Activated T-helper 2 cell treated with anti-CD3 and anti-CD28 coated beads, Interferon-gamma antibody, Interleukin-2, Interleukin-4, amounts not matched to agents 10 μg/mL and 5 μg/mL and 100 μg/mL, durations not matched to agents 14 hours and 24 hours and 36 hours (primary cell): ENCODE data around the gene PLEKHA5. TPM values are rescaled to one million over a fixed set of nuclear protein-coding genes. Genes with fewer than 3 reads are reported as not detected.

Source experiments
- DNase-seq: peaks from one replicate; pipeline ENCODE4 v3.0.0; 2021; ENCODE audit warnings: low spot score
- H3K27ac Mint-ChIP-seq: one replicate; pipeline ENCODE4 v1.8.0; 2021; ENCODE audit warnings: mixed read lengths
- H3K27me3 Mint-ChIP-seq: one replicate; pipeline ENCODE4 v1.8.0; 2021; ENCODE audit warnings: low read depth, mixed read lengths
- H3K36me3 Mint-ChIP-seq: one replicate; pipeline ENCODE4 v1.8.0; 2021; ENCODE audit warnings: low read depth, mixed read lengths
- H3K4me1 Mint-ChIP-seq: one replicate; pipeline ENCODE4 v1.8.0; 2021; ENCODE audit warnings: low read depth, mixed read lengths
- H3K4me3 Mint-ChIP-seq: one replicate; pipeline ENCODE4 v1.8.0; 2021; ENCODE audit warnings: low read depth, mild to moderate bottlenecking, moderate library complexity, mixed read lengths
- H3K9me3 Mint-ChIP-seq: one replicate; pipeline ENCODE4 v1.8.0; 2021; ENCODE audit warnings: mixed read lengths
- intact Hi-C: fragments of 100-400 bp; cut with micrococcal nuclease; formaldehyde crosslinking; loops from one replicate; pipeline ENCODE4 v1.15.1; 2023
- total RNA-seq: library from RNA; stranded (reverse); gene quantifications from 2 replicates; pipeline ENCODE4 v1.2.3, GENCODE V29; 2022

Gene PLEKHA5
- total RNA-seq, 1 donor from 2014 or later, result 3.2 TPM

DNA sequence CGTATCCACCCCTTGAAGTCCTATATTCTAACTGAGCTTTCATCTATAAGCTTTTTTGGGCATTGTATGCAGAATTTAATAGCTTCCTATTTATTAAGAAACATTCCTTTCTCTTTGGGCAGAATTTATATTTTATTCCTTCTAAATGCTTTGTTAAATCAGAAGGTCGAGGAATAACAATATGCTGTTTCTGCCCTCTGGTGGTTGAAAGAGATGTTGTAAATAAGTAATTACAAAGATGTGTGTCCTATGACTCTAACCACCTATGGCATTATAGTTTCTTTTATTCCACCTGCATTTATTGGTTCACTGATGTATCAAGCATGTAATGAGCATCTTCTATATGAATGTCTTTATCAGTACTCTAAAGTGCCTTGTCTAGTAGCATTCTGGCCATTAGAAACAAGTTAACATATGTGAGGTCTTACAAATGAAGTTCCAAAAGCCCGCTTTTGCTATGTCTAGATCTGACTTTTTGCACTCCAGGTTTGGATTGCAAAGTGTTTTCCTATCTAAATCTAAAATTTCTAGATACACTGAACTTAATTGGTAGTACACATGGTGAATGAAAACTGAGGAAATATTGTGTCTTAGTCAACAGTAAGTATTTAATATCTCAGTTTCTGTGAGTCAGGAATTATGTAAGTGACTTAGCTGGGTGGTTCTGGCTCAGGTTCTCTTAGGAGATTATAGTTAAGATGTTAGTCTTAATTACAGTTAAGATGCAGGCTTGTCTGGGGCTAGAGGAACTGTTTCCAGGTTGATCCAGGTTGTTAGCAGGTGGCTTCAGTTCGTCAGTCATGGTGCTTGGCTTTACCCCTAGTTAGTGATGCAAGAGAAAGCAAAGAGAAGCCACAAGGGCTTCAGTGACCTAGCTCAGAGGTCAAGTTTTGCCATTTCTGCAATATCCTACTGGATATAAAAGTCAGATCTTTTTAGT lies 57.5 kb downstream of the PLEKHA5 start:
- no peaks in the 10 kb centered on the region for H3K9me3 Mint-ChIP-seq
- DNase-seq, result no peak
- peaks cover 6% of the 10 kb centered on the region for H3K27me3 Mint-ChIP-seq
- no peak overlapping the region for H3K27ac Mint-ChIP-seq
- H3K4me1 Mint-ChIP-seq, result peaks cover 2% of the 10 kb centered on the region
- H3K4me3 Mint-ChIP-seq, result no peak overlapping the region
- H3K36me3 Mint-ChIP-seq, result no peaks in the 10 kb centered on the region
- intact Hi-C loops, result loop anchor here (2.0 to 5.0 kb wide), 2 partner anchors 325 to 1046 kb away; no protein-coding TSS in a partner anchor

- intact Hi-C loops, result loop anchor here (5.0 kb wide), 1 partner anchor 327 kb away; no protein-coding TSS in a partner anchor
- Mint-ChIP-seq H3K27me3 (peaks cover 6% of the 10 kb centered on the region), H3K36me3 (no peaks in the 10 kb centered on the region), H3K4me1 (peaks cover 2% of the 10 kb centered on the region), H3K9me3 (no peaks in the 10 kb centered on the region), H3K4me3 (no peak overlapping the region), H3K27ac (no peak overlapping the region)
- DNase-seq, result no peak
Observed at GRCh38 chr12:19189522-19189921, 60.0 kb downstream of the PLEKHA5 start.

DNA sequence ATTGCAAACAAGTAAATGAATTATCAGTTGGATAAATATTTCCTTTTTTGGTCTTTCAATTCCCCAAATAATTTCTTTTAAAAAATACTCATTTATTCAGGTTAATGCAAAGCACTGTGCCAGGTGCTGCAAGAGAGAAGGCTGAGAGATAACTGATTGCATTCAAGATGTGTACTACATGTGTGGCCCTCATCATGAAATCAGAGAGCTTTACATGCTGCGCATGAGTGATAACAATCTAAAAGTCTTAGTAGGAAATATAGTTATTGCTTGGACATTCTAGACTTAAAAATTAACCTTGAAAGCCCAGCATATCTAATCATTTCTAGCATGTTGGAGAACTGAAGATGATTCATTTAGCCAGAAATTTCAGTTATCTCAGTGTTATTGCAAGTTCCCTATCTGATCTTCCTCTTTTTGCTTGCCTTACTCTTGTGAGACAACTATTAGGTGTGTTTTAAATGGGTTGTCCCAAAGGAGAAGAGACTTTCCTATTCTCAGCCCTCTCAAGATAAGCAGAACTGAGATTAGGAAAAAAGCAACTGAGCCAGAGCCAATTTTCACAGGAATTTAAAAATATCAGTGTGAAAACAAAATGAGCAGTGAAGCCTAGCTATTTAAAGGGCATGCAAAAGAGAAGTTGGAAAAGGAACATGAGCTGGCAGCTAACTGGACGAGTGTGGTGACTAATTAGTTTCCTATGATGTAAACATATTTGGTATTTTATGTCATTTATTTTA lies 60.9 kb downstream of the PLEKHA5 start:
- peaks cover 2% of the 10 kb centered on the region for H3K4me1 Mint-ChIP-seq
- H3K4me3 Mint-ChIP-seq, result no peak overlapping the region
- peaks cover 4% of the 10 kb centered on the region for H3K27me3 Mint-ChIP-seq
- H3K27ac Mint-ChIP-seq, result no peak overlapping the region
- intact Hi-C loops, result no loop called here
- H3K36me3 Mint-ChIP-seq, result no peaks in the 10 kb centered on the region
- H3K9me3 Mint-ChIP-seq, result no peaks in the 10 kb centered on the region
- no peak for DNase-seq

DNA sequence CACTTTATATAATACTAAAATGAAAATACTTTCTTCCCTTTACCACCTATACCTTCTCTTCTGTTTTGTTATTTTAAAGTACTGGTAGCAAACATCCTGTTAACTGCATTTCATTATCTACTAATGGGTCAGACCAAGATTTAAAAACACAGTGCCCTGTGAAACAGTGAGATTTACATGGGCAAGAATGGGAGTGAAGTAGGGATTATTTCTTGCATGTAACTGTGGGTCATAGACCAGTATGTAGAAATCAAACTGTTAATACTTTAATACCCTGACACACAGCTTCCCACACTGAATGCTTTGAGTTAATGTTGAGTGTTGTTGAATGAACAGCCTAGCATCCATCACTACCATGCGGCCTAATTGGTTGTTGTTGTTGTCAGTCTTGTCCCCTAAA lies 61.6 kb downstream of the PLEKHA5 start:
- H3K36me3 Mint-ChIP-seq, result no peaks in the 10 kb centered on the region
- no peaks in the 10 kb centered on the region for H3K9me3 Mint-ChIP-seq
- no peak overlapping the region for H3K4me3 Mint-ChIP-seq
- no peak overlapping the region for H3K27ac Mint-ChIP-seq
- peaks cover 4% of the 10 kb centered on the region for H3K27me3 Mint-ChIP-seq
- no peak for DNase-seq
- H3K4me1 Mint-ChIP-seq, result peaks cover 2% of the 10 kb centered on the region
- intact Hi-C loops, result no loop called here

GRCh38 chr12:19191563-19191962 lies 62.0 kb downstream of the PLEKHA5 start:
- no peak overlapping the region for H3K27ac Mint-ChIP-seq
- H3K27me3 Mint-ChIP-seq, result peaks cover 4% of the 10 kb centered on the region
- no peak overlapping the region for H3K4me3 Mint-ChIP-seq
- H3K4me1 Mint-ChIP-seq, result peaks cover 2% of the 10 kb centered on the region
- H3K36me3 Mint-ChIP-seq, result no peaks in the 10 kb centered on the region
- no peaks in the 10 kb centered on the region for H3K9me3 Mint-ChIP-seq
- intact Hi-C loops, result no loop called here
- DNase-seq, result no peak

DNA sequence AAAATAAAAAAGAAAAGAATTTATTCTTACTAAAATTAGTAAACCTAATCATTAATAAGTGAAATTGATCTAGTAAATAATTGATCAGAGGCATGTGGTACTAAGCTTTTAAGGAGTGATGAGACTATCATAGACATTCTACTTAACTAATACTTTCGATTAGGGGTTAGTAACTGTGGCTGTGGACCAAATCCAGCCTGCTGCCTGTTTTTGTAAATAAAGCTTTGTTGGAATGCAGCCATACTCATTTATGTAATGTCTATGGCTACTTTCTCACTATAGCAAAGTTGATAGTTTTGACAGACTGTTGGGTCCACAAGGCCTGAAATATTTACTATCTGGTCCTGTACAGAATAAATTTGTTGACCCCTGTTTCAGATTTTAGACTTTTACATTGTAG lies 63.2 kb downstream of the PLEKHA5 start:
- H3K4me1 Mint-ChIP-seq, result peaks cover 2% of the 10 kb centered on the region
- H3K27me3 Mint-ChIP-seq, result peaks cover 4% of the 10 kb centered on the region
- no peaks in the 10 kb centered on the region for H3K36me3 Mint-ChIP-seq

GRCh38 chr12:19194963-19195362 lies 65.4 kb downstream of the PLEKHA5 start:
- Mint-ChIP-seq H3K4me3 (no peak overlapping the region), H3K27me3 (no peaks in the 10 kb centered on the region), H3K4me1 (peaks cover 2% of the 10 kb centered on the region), H3K9me3 (no peaks in the 10 kb centered on the region), H3K27ac (no peak overlapping the region), H3K36me3 (no peaks in the 10 kb centered on the region)
- DNase-seq, result no peak
- intact Hi-C loops, result no loop called here

More for the DNA sequence above, 63.2 kb downstream of the PLEKHA5 start:
- no peak for DNase-seq
- H3K9me3 Mint-ChIP-seq, result no peaks in the 10 kb centered on the region
- no peak overlapping the region for H3K27ac Mint-ChIP-seq
- intact Hi-C loops, result no loop called here
- H3K4me3 Mint-ChIP-seq, result no peak overlapping the region

DNA sequence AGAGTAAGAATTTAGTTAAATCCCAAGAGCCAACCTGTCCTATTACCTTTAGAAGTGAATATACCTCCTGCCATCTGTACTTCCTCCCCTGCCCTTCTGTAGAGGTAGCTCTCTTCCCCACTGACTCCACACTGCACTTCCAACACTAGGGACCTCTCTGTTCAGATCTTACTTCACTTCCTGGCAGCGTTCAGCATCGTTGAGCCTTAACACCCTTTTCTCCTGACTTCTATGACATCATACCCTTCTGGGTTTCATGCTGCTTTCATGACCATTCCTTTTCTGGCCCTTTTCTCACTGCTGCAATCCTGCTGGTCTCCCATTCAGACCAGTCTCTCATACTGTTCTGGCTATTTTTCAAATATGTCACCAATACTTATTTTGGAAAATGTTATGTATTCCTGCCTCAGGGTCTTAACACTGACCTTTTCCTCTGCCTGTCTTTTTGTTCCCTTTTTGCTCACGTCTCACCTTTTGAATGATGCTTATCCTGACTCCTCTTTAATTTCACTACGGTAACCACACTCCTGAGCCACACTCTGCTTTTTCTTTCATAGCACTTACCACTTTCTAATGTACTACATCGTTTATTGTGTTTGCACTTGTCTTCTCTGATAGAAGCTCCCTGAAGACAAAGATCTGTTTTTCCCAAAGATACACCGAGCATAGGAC lies 67.6 kb downstream of the PLEKHA5 start:
- intact Hi-C loops, result no loop called here
- H3K4me3 Mint-ChIP-seq, result no peak overlapping the region
- H3K4me1 Mint-ChIP-seq, result no peaks in the 10 kb centered on the region
- no peaks in the 10 kb centered on the region for H3K36me3 Mint-ChIP-seq
- H3K9me3 Mint-ChIP-seq, result no peaks in the 10 kb centered on the region
- DNase-seq, result no peak
- no peaks in the 10 kb centered on the region for H3K27me3 Mint-ChIP-seq
- no peak overlapping the region for H3K27ac Mint-ChIP-seq

- intact Hi-C loops, result no loop called here
- no peak for DNase-seq
- Mint-ChIP-seq H3K4me3 (no peak overlapping the region), H3K9me3 (no peaks in the 10 kb centered on the region), H3K27me3 (no peaks in the 10 kb centered on the region), H3K36me3 (no peaks in the 10 kb centered on the region), H3K27ac (no peak overlapping the region), H3K4me1 (no peaks in the 10 kb centered on the region)
Observed at GRCh38 chr12:19198272-19198671, 68.7 kb downstream of the PLEKHA5 start.

DNA sequence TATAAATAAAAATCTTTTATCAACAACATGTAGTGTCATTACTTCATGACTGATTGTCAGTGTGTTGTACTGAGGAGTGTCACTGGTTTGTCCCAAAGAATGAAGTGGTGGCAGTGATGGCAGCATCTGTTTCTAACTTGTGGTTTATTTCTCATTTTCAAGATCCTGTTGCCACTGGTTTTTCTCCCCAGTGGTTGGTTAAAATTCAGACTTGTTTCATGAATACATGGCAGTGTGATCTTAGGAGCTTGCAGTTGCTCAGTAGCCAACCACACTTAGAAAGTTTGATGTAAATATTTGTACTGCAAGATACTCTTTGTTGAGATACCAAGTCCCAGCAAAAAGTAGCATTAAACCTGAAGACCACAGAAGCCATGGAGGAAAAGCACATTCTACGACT lies 69.8 kb downstream of the PLEKHA5 start:
- intact Hi-C loops, result no loop called here
- Mint-ChIP-seq H3K4me3 (no peak overlapping the region), H3K36me3 (no peaks in the 10 kb centered on the region), H3K27me3 (no peaks in the 10 kb centered on the region), H3K27ac (no peak overlapping the region), H3K9me3 (no peaks in the 10 kb centered on the region), H3K4me1 (no peaks in the 10 kb centered on the region)
- DNase-seq, result no peak

DNA sequence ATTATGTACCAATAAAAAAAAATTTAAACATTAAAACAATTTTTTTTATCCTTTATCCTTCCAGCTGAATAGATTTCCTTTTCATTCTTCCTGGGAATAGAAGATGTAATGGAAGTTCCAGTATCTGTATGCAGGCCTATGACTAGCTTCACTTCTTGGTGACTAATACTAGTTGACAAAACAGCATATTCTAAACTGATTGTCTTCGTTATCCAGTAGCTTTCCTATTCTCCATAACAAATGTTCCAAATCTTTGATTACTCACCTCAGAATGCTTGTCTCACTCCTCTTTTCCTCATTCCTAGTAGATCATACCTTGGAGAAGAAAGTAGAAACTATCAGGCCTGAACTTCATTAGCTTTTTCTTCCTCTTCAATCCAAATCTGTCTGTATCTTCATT lies 70.7 kb downstream of the PLEKHA5 start:
- Mint-ChIP-seq H3K9me3 (no peaks in the 10 kb centered on the region), H3K4me3 (no peak overlapping the region), H3K27me3 (no peaks in the 10 kb centered on the region), H3K4me1 (no peaks in the 10 kb centered on the region), H3K27ac (no peak overlapping the region), H3K36me3 (no peaks in the 10 kb centered on the region)
- DNase-seq, result no peak
- intact Hi-C loops, result no loop called here

DNA sequence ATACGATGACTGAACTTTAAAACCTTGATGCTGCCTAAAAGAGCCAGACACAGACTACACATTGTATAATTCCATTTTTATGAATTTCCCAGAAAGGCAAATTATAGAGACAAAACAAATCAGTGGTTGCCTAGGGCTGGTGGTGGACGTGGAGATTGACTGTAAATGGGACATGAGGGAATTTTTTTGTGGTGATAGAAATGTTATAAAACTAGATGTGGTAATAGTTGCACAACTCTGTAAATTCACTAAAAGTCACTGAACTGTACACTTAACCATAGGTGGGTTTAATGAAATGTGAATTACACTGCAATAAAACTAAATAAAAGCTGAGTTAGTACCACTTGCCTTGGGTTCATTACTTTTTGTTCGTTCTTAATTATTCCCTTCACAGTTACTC lies 72.1 kb downstream of the PLEKHA5 start:
- H3K27ac Mint-ChIP-seq, result no peak overlapping the region
- no peaks in the 10 kb centered on the region for H3K36me3 Mint-ChIP-seq
- H3K9me3 Mint-ChIP-seq, result no peaks in the 10 kb centered on the region
- no peaks in the 10 kb centered on the region for H3K4me1 Mint-ChIP-seq
- DNase-seq, result no peak
- H3K4me3 Mint-ChIP-seq, result no peak overlapping the region
- intact Hi-C loops, result no loop called here
- no peaks in the 10 kb centered on the region for H3K27me3 Mint-ChIP-seq
